ENCODE measurements around the gene FAAP20.
A peak's percentile ranks its signal among the peaks of the same experiment; 100 is the strongest.

Gene FAAP20

GRCh38 chr1:2189459-2190425 lies 4.8 kb downstream of the FAAP20 start:
- peak overlapping the region; percentile 47 for H3K4me3 ChIP-seq (ENCODE audit: low read depth, low read length)
- peak; percentile 80 for DNase-seq (ENCODE audit: low read depth)
- TF ChIP-seq, protein P1, sequence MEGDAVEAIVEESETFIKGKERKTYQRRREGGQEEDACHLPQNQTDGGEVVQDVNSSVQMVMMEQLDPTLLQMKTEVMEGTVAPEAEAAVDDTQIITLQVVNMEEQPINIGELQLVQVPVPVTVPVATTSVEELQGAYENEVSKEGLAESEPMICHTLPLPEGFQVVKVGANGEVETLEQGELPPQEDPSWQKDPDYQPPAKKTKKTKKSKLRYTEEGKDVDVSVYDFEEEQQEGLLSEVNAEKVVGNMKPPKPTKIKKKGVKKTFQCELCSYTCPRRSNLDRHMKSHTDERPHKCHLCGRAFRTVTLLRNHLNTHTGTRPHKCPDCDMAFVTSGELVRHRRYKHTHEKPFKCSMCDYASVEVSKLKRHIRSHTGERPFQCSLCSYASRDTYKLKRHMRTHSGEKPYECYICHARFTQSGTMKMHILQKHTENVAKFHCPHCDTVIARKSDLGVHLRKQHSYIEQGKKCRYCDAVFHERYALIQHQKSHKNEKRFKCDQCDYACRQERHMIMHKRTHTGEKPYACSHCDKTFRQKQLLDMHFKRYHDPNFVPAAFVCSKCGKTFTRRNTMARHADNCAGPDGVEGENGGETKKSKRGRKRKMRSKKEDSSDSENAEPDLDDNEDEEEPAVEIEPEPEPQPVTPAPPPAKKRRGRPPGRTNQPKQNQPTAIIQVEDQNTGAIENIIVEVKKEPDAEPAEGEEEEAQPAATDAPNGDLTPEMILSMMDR (IDR thresholded peaks at IDR 0.05; ENCODE audit: low read depth, low read length, missing control alignments) = no peak
- in situ Hi-C loops (cut with HindIII; ENCODE audit: low sequenced_read_pairs) = loop anchor here (10.0 kb wide), 2 partner anchors 85 to 1235 kb away; no protein-coding TSS in a partner anchor

- DNase-seq (ENCODE audit: low read depth) = no peak
- TF ChIP-seq, protein P1 (IDR thresholded peaks at IDR 0.05; ENCODE audit: low read depth, low read length, missing control alignments) = no peak
- in situ Hi-C loops (cut with HindIII; ENCODE audit: low sequenced_read_pairs) = no loop called here
- H3K4me3 ChIP-seq (ENCODE audit: low read depth, low read length) = no peak overlapping the region
Measured at GRCh38 chr1:2188336-2188735, 6.2 kb downstream of the FAAP20 start.

DNA sequence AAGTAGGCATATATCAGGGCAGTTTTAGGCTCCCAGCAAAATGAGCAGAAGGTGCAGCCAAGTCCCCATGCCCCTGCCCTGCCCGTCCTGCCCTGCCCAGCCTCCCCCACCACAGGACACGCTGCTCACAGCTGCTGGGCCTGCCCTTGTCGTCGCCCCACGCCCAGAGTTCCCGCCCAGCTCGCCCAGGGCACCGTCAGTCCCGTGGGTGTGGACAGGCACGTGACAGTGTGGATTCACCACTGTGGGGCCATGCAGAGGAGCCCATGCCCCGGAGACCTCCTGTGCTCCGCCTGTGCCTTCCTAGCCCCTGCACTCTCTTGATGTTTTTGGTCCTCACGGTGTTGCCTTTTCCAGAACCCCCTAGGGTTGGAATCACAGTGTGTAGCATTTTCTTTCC lies 7.0 kb downstream of the FAAP20 start:
- no peak for DNase-seq (ENCODE audit: low read depth)
- in situ Hi-C loops (cut with HindIII; ENCODE audit: low sequenced_read_pairs) = no loop called here
- TF ChIP-seq, protein P1 (IDR thresholded peaks at IDR 0.05; ENCODE audit: low read depth, low read length, missing control alignments) = no peak
- H3K4me3 ChIP-seq (ENCODE audit: low read depth, low read length) = no peak overlapping the region

GRCh38 chr1:2186901-2187300 lies 7.7 kb downstream of the FAAP20 start:
- DNase-seq (ENCODE audit: low read depth) = no peak
- TF ChIP-seq, protein P1 (IDR thresholded peaks at IDR 0.05; ENCODE audit: low read depth, low read length, missing control alignments) = no peak
- in situ Hi-C loops (cut with HindIII; ENCODE audit: low sequenced_read_pairs) = no loop called here
- no peak overlapping the region for H3K4me3 ChIP-seq (ENCODE audit: low read depth, low read length)

DNA sequence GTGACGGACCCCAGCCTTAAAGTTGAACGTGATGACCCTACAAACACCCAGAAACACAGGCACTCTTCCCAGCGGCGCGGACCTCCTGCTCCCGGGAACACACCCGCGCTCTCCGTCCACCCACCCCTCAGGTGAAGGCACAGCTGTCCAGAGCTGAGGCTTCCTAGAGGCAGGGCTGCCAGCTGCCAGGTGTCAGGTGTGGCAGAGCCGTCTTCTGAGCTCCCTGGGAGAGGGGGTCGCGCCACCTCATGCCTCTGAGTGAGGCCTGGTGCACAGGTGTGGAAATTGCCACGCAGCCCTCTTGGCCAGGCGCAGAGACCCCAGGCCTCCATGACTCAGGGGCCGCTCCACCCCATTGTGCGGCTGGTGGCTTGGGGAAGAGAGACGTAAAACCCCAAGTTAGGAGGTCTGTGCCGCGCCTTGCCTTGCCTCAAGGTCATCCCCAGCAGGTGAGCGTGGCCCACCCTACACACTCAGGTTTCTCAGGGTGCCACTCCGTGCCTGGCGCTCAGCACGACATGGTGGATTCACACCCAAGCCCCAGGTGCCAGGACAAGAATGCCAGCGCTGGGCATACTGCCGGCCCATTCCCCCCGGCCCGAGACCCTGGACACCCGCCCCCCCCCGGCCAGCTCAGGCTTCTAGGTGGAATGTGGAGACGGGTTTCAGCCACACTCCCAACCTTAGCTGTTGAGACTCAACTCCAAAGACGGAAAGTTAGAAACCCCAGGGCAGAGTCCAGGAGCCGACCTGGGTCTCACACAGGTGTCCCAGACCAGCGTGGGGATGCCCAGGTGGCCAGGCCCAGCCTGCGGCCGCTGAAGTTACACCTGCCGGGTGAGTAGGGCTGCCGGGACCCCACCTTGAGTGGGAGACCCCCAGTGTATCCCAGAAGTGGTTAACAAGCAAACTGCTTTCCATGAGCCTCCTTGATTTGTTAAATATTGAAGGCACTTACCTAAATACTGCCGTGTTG lies 8.4 kb downstream of the FAAP20 start:
- in situ Hi-C loops (cut with HindIII; ENCODE audit: low sequenced_read_pairs) = no loop called here
- no peak overlapping the region for H3K4me3 ChIP-seq (ENCODE audit: low read depth, low read length)
- TF ChIP-seq, protein P1 (IDR thresholded peaks at IDR 0.05; ENCODE audit: low read depth, low read length, missing control alignments) = no peak
- DNase-seq (ENCODE audit: low read depth) = no peak

DNA sequence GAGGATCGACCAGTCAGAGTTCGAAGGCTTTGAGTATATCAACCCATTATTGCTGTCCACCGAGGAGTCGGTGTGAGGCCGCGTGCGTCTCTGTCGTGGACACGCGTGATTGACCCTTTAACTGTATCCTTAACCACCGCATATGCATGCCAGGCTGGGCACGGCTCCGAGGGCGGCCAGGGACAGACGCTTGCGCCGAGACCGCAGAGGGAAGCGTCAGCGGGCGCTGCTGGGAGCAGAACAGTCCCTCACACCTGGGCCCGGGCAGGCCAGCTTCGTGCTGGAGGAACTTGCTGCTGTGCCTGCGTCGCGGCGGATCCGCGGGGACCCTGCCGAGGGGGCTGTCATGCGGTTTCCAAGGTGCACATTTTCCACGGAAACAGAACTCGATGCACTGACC lies 9.6 kb downstream of the FAAP20 start:
- TF ChIP-seq, protein P1 (IDR thresholded peaks at IDR 0.05; ENCODE audit: low read depth, low read length, missing control alignments) = no peak
- DNase-seq (ENCODE audit: low read depth) = no peak
- no peak overlapping the region for H3K4me3 ChIP-seq (ENCODE audit: low read depth, low read length)
- in situ Hi-C loops (cut with HindIII; ENCODE audit: low sequenced_read_pairs) = no loop called here

Data from astrocyte of the cerebellum (primary cell).